Right renal pelvis (tissue), 4 donors: ENCODE data around the gene DCLK1. TPM values are rescaled to one million over a fixed set of nuclear protein-coding genes. Genes with fewer than 3 reads are reported as not detected.

Experiments used
- DNase-seq, 4 donors: peaks; one replicate each; pipeline ENCODE4 v3.0.0-alpha.2; 2013; ENCODE audit warnings: low read depth in 4 of 4, low spot score in 3 of 4, missing footprints in 1 of 4
- polyA plus RNA-seq, 4 donors: library from polyadenylated mRNA; unstranded; fragments of 120-200 nt; gene quantifications; one replicate each; pipeline ENCODE4 v1.2.1, GENCODE V29; 2013; ENCODE audit not compliant: insufficient read length in 4 of 4

DCLK1 gene
- polyA plus RNA-seq, 4 donors, result 5.6 to 7.0 (median 6.3) TPM

GRCh38 chr13:36054041-36054440, 77.1 kb downstream of the DCLK1 start:
- no peak for DNase-seq

GRCh38 chr13:36051082-36051481, 80.1 kb downstream of the DCLK1 start:
- no peak for DNase-seq

GRCh38 chr13:36046672-36047071, 84.5 kb downstream of the DCLK1 start:
- DNase-seq, result no peak

GRCh38 chr13:36038785-36039555, 92.2 kb downstream of the DCLK1 start:
- no peak for DNase-seq

- no peak for DNase-seq
These were observed 98.1 kb downstream of the DCLK1 start for GRCh38 chr13:36033035-36033434.

GRCh38 chr13:36031490-36031889, 99.7 kb downstream of the DCLK1 start:
- no peak for DNase-seq

- DNase-seq, result no peak
These were observed 100.4 kb downstream of the DCLK1 start for GRCh38 chr13:36030670-36031331.

- DNase-seq, result no peak
These were observed 102.0 kb downstream of the DCLK1 start for GRCh38 chr13:36029166-36029565.

GRCh38 chr13:36028359-36029025, 102.7 kb downstream of the DCLK1 start:
- no peak for DNase-seq

- no peak for DNase-seq
These were observed 104.7 kb downstream of the DCLK1 start for GRCh38 chr13:36026531-36026930.

- DNase-seq, result no peak
These were observed 116.4 kb downstream of the DCLK1 start for GRCh38 chr13:36014763-36015162.

- no peak for DNase-seq
These were observed 124.1 kb downstream of the DCLK1 start for GRCh38 chr13:36006894-36007675.

GRCh38 chr13:36006347-36006746, 124.8 kb downstream of the DCLK1 start:
- DNase-seq, result no peak

GRCh38 chr13:36001561-36001960, 129.6 kb downstream of the DCLK1 start:
- DNase-seq, result no peak

GRCh38 chr13:36000028-36000427, 131.2 kb downstream of the DCLK1 start:
- DNase-seq, result no peak

GRCh38 chr13:35996360-35996759, 134.8 kb downstream of the DCLK1 start:
- no peak for DNase-seq

GRCh38 chr13:35995136-35995535, 136.0 kb downstream of the DCLK1 start:
- no peak for DNase-seq

GRCh38 chr13:35994131-35994966, 136.8 kb downstream of the DCLK1 start:
- DNase-seq, result no peak

GRCh38 chr13:35993686-35994085, 137.5 kb downstream of the DCLK1 start:
- no peak for DNase-seq

GRCh38 chr13:35992964-35993363, 138.2 kb downstream of the DCLK1 start:
- DNase-seq, result no peak
